Endothelial cell of umbilical vein (primary cell): Measurements from ENCODE around the gene CCNH.

Experiments
- CTCF ChIP-seq, 2 donors: IDR thresholded peaks; 1 replicate in 1 of 2; 2 replicates in 1 of 2; pipeline ENCODE4 v1.5.1; 2011; ENCODE audit warnings: low read length in 2 of 2, mild to moderate bottlenecking in 2 of 2, moderate library complexity in 2 of 2, control low read depth in 1 of 2, inconsistent platforms in 1 of 2, low read depth in 1 of 2; ENCODE audit not compliant: insufficient read depth in 1 of 2; ENCODE audit errors: extremely low read depth in 1 of 2
- MYC ChIP-seq: IDR thresholded peaks from one replicate; pipeline ENCODE4 v1.6.1; 2011; ENCODE audit warnings: mild to moderate bottlenecking, low read depth, low read length
- POLR2A ChIP-seq: IDR thresholded peaks from 2 replicates; pipeline ENCODE4 v1.6.1; 2012; ENCODE audit warnings: low read depth, mild to moderate bottlenecking, control low read depth, low read length

GRCh38 chr5:87361031-87361445, 51.7 kb downstream of the CCNH start:
- no peak for TF ChIP-seq POLR2A
- TF ChIP-seq CTCF (IDR thresholded peaks at IDR 0.05; ENCODE audit: extremely low read depth in 1 of 2, insufficient read depth in 1 of 2, low read depth in 1 of 2, low read length in 2 of 2) = no peak
- no peak for TF ChIP-seq MYC
